AG04450 (cell line): ENCODE measurements around the gene ACTG2. TPM values are rescaled to one million over a fixed set of nuclear protein-coding genes. Genes with fewer than 3 reads are reported as not detected.
"Not testable (repeated sequence)": the region's sequence is repeated elsewhere in the genome, so short reads cannot be mapped to it uniquely, and the experiment has no call there.

Experiments used
- CTCF ChIA-PET: fragments of 300-600, 350-600 bp; formaldehyde crosslinking; extraction: SDS; loops from one replicate; lab custom pipeline; 2022; ENCODE audit warnings: antibody characterized with exemption, inconsistent platforms; lab: Charles Lee
- POLR2A ChIA-PET: fragments of 350-600 bp; formaldehyde crosslinking; extraction: SDS; loops from one replicate; lab custom pipeline; 2021; ENCODE audit warnings: antibody characterized with exemption, inconsistent platforms; lab: Yijun Ruan, JAX
- DNase-seq: peaks from one replicate; pipeline ENCODE4 v3.0.0-alpha.2; 2011; ENCODE audit warnings: low read depth, low spot score
- H3K27ac ChIP-seq: one replicate; pipeline ENCODE4 v1.5.1; 2012; ENCODE audit warnings: low read depth, low read length, control low read depth
- H3K27me3 ChIP-seq: one replicate; pipeline ENCODE4 v1.6.0; 2012; ENCODE audit warnings: low read length; ENCODE audit not compliant: control insufficient read depth, insufficient read depth
- H3K4me3 ChIP-seq: 2 replicates; pipeline ENCODE4 v1.5.1; 2011; ENCODE audit warnings: mild to moderate bottlenecking, low read depth, low read length, control low read depth
- H3K9me3 ChIP-seq: 2 replicates; pipeline ENCODE4 v1.5.1; 2012; ENCODE audit warnings: low read length; ENCODE audit not compliant: control insufficient read depth, insufficient read depth
- polyA plus RNA-seq: library from polyadenylated mRNA; depleted of rRNA; stranded (reverse); fragments of >200 nt; gene quantifications from 2 replicates; pipeline ENCODE4 v1.2.3, GENCODE V29; 2011
- TF ChIP-seq, protein P1 (sequence below): IDR thresholded peaks from 2 replicates; pipeline ENCODE4 v1.5.1; 2011; ENCODE audit warnings: low read depth, low read length, control low read depth, inconsistent platforms

Gene ACTG2
- polyA plus RNA-seq, 1 experiment = 641 TPM

- TF ChIP-seq, protein P1, sequence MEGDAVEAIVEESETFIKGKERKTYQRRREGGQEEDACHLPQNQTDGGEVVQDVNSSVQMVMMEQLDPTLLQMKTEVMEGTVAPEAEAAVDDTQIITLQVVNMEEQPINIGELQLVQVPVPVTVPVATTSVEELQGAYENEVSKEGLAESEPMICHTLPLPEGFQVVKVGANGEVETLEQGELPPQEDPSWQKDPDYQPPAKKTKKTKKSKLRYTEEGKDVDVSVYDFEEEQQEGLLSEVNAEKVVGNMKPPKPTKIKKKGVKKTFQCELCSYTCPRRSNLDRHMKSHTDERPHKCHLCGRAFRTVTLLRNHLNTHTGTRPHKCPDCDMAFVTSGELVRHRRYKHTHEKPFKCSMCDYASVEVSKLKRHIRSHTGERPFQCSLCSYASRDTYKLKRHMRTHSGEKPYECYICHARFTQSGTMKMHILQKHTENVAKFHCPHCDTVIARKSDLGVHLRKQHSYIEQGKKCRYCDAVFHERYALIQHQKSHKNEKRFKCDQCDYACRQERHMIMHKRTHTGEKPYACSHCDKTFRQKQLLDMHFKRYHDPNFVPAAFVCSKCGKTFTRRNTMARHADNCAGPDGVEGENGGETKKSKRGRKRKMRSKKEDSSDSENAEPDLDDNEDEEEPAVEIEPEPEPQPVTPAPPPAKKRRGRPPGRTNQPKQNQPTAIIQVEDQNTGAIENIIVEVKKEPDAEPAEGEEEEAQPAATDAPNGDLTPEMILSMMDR = no peak
- no peaks in the 10 kb centered on the region for H3K9me3 ChIP-seq
- no peak overlapping the region for H3K4me3 ChIP-seq
- no peak overlapping the region for H3K27ac ChIP-seq
- H3K27me3 ChIP-seq = no peaks in the 10 kb centered on the region
- ChIA-PET CTCF (interaction anchor here (0.6 to 1.4 kb wide), 3 partner anchors 110 to 183 kb away, joined by 3 to 4 read pairs (median 3); no protein-coding TSS in a partner anchor), POLR2A (interaction anchor here (2.2 kb wide), 1 partner anchor 183 kb away, joined by 5 read pairs; no protein-coding TSS in a partner anchor)
- DNase-seq = no peak
These were observed 44.5 kb downstream of the ACTG2 start for GRCh38 chr2:73937103-73937885.

DNA sequence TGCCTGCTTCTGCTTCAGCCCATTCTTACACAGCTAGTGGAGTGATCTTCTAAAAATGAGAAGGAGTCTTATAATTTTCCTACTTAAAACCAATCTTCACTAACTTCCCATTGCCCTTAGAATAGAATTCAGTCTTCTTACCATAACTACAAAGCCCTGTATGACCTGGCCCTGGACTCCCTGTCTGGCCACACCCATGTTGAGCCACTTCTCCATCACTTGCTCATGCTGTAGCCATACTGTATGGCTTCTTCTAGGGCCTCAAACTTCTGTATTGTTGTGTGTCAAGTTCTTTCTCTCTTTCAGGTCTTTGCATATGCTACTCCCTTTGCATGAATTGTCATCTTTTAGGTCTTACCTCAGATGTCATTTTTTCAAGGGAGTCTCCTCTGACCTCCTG, 45.1 kb downstream of the ACTG2 start:
- Histone ChIP-seq H3K9me3 (no peaks in the 10 kb centered on the region), H3K27ac (no peak overlapping the region), H3K4me3 (no peak overlapping the region), H3K27me3 (no peaks in the 10 kb centered on the region)
- ChIA-PET POLR2A (interaction anchor here (2.2 kb wide), 1 partner anchor 182 kb away, joined by 5 read pairs; no protein-coding TSS in a partner anchor), CTCF (interaction anchor here (0.6 to 1.4 kb wide), 3 partner anchors 111 to 182 kb away, joined by 3 to 4 read pairs (median 3); no protein-coding TSS in a partner anchor)
- no peak for DNase-seq
- TF ChIP-seq, protein P1 = no peak

DNA sequence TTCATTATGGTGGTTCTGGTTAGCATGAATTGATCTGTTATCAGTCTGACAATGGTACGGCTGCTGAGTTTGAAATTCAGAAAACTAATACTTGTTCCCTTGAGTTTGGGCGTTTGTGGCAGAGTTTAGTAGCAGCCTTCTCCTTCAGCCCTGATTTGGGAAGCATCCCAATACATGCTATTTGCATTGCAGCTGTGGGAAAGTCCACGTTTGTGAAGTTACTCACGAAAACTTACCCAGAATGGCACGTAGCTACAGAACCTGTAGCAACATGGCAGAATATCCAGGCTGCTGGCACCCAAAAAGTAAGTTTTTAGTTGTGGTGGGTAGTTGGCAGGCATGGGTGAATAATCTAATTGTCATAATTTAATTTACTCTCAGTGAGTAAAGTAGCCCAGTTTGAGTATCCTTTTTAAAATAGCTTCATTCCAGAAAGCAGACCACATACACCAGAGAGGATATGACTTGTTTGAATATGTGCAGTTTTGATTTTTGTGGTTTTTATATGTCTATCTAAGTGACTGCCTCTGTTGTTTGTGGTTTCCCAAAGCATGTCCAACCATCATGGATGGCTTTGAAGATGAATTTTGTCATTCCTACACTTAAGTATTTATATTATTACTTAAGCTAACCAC, 46.0 kb downstream of the ACTG2 start:
- POLR2A ChIA-PET = interaction anchor here (0.6 to 2.2 kb wide), 2 partner anchors 46 to 181 kb away, joined by 5 to 10 read pairs; partner anchors contain the start of gene ACTG2
- H3K4me3 ChIP-seq = no peak overlapping the region
- DNase-seq = peak; percentile 23
- no peaks in the 10 kb centered on the region for H3K27me3 ChIP-seq
- no peaks in the 10 kb centered on the region for H3K9me3 ChIP-seq
- no peak overlapping the region for H3K27ac ChIP-seq
- TF ChIP-seq, protein P1 = no peak
- CTCF ChIA-PET = interaction anchor here (0.9 to 1.5 kb wide), 6 partner anchors 10 to 240 kb away, joined by 3 to 10 read pairs (median 4); partner anchors contain the start of gene MOB1A

- H3K27me3 ChIP-seq = no peaks in the 10 kb centered on the region
- H3K9me3 ChIP-seq = no peaks in the 10 kb centered on the region
- DNase-seq = no peak
- H3K27ac ChIP-seq = peak overlapping the region; percentile 39
- TF ChIP-seq, protein P1 = peak; percentile 20; the same call in 1 of the 2 replicates
- CTCF ChIA-PET = interaction anchor here (0.9 to 1.5 kb wide), 6 partner anchors 9 to 239 kb away, joined by 3 to 10 read pairs (median 4); partner anchors contain the start of gene MOB1A
- POLR2A ChIA-PET = interaction anchor here (0.6 kb wide), 1 partner anchor 47 kb away, joined by 10 read pairs; the partner anchor contains the start of gene ACTG2
- no peak overlapping the region for H3K4me3 ChIP-seq
These were observed 46.6 kb downstream of the ACTG2 start for GRCh38 chr2:73939419-73939818.

GRCh38 chr2:73940066-73940465, 47.3 kb downstream of the ACTG2 start:
- H3K27me3 ChIP-seq, H3K9me3 ChIP-seq, H3K27ac ChIP-seq, POLR2A ChIA-PET, H3K4me3 ChIP-seq, DNase-seq, CTCF ChIA-PET: not testable (repeated sequence)
